GM18951 (cell line): ENCODE results near the gene EPHB2.

ENCODE experiments used
- POLR2A ChIP-seq: IDR thresholded peaks from 4 replicates; pipeline ENCODE4 v1.6.1; 2011; ENCODE audit warnings: mild to moderate bottlenecking; ENCODE audit not compliant: insufficient read length, insufficient read depth; ENCODE audit errors: extremely low read depth
- in situ Hi-C: fragments of 300-500 bp; cut with MboI; formaldehyde crosslinking; loops from one replicate; pipeline ENCODE4 v1.12.0; 2022; ENCODE audit warnings: low sequenced_read_pairs, mixed read lengths, inconsistent platforms; ENCODE audit not compliant: unreplicated experiment

Gene EPHB2

GRCh38 chr1:22739648-22740385 is 29.2 kb downstream of the EPHB2 start:
- in situ Hi-C loops: no loop called here
- no peak for TF ChIP-seq POLR2A

DNA sequence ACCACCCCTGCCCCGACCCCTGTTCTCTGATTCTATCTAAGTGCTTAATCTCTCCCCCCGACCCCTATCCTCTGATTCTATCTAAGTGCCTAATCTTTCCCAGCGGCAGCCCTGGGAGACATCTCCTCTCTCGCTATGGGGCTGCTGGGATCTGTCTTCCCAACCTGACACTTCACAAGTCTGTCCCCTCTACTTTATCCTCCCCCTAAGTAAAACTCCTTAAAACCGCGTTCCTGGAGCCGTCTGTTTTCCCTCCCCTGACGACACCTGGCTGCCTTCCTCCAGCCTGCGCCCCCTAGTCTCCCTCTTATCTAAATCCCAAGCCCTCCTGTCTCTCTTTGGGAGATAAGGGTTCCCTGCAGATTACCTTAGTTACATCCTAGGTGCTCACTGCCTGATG is 30.5 kb downstream of the EPHB2 start:
- no peak for TF ChIP-seq POLR2A
- in situ Hi-C loops: no loop called here

DNA sequence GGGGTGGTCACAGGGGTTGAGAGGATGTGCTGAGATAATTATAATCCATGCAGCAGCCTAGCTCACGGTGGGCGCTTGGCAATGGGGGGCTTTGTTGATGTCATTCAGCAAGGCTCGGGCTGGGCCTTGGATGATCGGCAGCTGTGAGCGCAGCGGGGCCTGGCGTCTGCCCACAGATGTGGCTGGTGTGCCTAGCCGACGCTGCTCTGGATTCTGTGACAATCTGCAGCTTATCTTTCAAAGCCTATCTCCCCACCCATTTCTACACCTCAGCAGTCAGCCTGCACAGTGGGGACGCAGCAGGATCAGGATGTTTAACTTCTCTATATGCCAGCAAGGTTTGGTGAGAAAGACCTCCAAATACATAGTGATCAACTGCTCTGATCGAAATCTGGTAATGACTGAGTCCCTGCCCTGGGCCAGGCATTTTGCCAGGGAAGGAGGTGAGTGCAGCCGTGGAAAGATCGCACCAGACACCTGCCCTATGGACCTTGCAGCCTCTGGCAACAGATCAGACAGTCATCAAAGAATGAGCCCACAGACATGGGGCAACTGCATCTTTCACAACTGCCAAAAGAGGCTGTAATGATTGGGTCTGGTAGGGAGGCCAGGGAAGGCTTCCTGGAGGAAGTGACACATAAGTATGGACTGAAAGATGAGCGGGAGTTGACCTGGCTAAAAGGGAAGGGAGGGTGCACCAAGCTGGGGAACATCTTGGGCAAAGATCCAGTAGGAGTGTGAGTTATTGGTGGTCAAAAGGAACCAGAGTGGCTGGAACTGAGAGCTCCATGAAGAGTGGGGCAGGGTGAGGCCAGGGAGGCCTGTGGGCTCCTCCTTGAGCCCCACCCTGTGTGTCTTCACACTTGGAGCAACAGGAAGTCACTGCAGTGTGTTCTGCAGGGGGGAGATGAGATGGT is 35.3 kb downstream of the EPHB2 start:
- TF ChIP-seq POLR2A: no peak
- in situ Hi-C loops: no loop called here

GRCh38 chr1:22747021-22747734 is 36.5 kb downstream of the EPHB2 start:
- in situ Hi-C loops: no loop called here
- TF ChIP-seq POLR2A: no peak

- in situ Hi-C loops: no loop called here
- no peak for TF ChIP-seq POLR2A
Observed at GRCh38 chr1:22747735-22748073, 37.1 kb downstream of the EPHB2 start.

- in situ Hi-C loops: no loop called here
- TF ChIP-seq POLR2A: no peak
Observed at GRCh38 chr1:22749503-22749902, 38.9 kb downstream of the EPHB2 start.

GRCh38 chr1:22749919-22750684 is 39.5 kb downstream of the EPHB2 start:
- in situ Hi-C loops: no loop called here

GRCh38 chr1:22750685-22751051 is 40.0 kb downstream of the EPHB2 start:
- in situ Hi-C loops: no loop called here
- TF ChIP-seq POLR2A: no peak

More at GRCh38 chr1:22749919-22750684, 39.5 kb downstream of the EPHB2 start:
- no peak for TF ChIP-seq POLR2A

GRCh38 chr1:22751124-22751531 is 40.5 kb downstream of the EPHB2 start:
- no peak for TF ChIP-seq POLR2A

GRCh38 chr1:22752339-22752738 is 41.7 kb downstream of the EPHB2 start:
- in situ Hi-C loops: no loop called here
- TF ChIP-seq POLR2A: no peak

More at GRCh38 chr1:22751124-22751531, 40.5 kb downstream of the EPHB2 start:
- in situ Hi-C loops: no loop called here

- TF ChIP-seq POLR2A: no peak
- in situ Hi-C loops: no loop called here
Observed at GRCh38 chr1:22753481-22753971, 42.9 kb downstream of the EPHB2 start.

DNA sequence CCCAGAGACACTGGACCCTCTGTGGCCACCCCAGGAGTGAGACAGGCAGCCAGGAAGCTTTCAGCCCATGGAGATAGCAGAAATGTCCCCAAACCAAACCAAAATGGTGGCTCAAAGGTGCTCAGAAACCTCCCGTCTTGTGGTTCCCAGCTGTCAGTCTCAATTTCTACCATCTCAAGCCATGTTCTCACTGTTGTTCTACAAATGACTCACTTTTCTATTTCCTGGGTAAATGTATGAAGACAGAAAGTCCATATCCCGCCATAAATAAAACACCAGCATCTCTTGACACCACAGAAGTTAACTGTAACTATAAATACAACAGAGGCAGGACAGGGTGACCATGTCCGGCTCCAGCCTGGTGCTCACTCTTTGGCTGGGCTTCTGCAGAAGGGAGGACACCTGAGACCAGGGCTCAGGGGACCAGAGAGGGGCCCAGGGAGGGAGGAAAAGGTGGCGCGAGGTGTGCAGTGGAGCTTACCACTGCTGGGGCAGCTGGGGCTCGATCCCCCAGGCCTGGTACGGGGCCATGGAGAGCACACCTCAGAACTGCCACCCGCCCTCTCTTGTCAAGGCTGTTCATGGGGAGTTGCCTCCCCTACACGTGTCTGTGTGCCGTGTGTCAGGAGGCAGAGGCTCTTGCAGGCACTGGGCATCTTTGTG is 43.6 kb downstream of the EPHB2 start:
- no peak for TF ChIP-seq POLR2A
- in situ Hi-C loops: no loop called here

- no peak for TF ChIP-seq POLR2A
- in situ Hi-C loops: no loop called here
Observed at GRCh38 chr1:22754824-22755223, 44.2 kb downstream of the EPHB2 start.
